Trophoblast cell (in vitro differentiated cells and primary cell): Measurements from ENCODE around the gene PPP1R14B.

Source experiments
- DNase-seq, 2 donors: peaks; one replicate each; pipeline ENCODE4 v3.0.0-alpha.2; 2016
- H2AFZ ChIP-seq: 2 replicates; pipeline ENCODE4 v1.6.1; 2013; ENCODE audit warnings: low read length, moderate library complexity, mild to moderate bottlenecking; ENCODE audit not compliant: insufficient read depth, poor library complexity
- H2AK5ac ChIP-seq: 2 replicates; pipeline ENCODE4 v1.6.1; 2013; ENCODE audit warnings: mild to moderate bottlenecking, low read length
- H2BK120ac ChIP-seq: 2 replicates; pipeline ENCODE4 v1.6.1; 2013; ENCODE audit warnings: low read length, mild to moderate bottlenecking, moderate library complexity; ENCODE audit not compliant: insufficient read depth, poor library complexity
- H2BK12ac ChIP-seq: 2 replicates; pipeline ENCODE4 v1.6.1; 2013; ENCODE audit warnings: mild to moderate bottlenecking, low read length, moderate library complexity
- H2BK5ac ChIP-seq: 2 replicates; pipeline ENCODE4 v1.6.1; 2013; ENCODE audit warnings: low read length, low read depth, moderate library complexity, mild to moderate bottlenecking; ENCODE audit not compliant: poor library complexity
- H3K14ac ChIP-seq: 2 replicates; pipeline ENCODE4 v1.6.1; 2013; ENCODE audit warnings: mild to moderate bottlenecking, low read length
- H3K18ac ChIP-seq: 2 replicates; pipeline ENCODE4 v1.6.1; 2013; ENCODE audit warnings: mild to moderate bottlenecking, low read length
- H3K23ac ChIP-seq: 2 replicates; pipeline ENCODE4 v1.6.1; 2013; ENCODE audit warnings: low read length
- H3K27ac ChIP-seq: 2 replicates; pipeline ENCODE4 v1.5.1; 2013; ENCODE audit warnings: low read depth, mild to moderate bottlenecking, inconsistent platforms, low read length, moderate library complexity
- H3K27me3 ChIP-seq: 2 replicates; pipeline ENCODE4 v1.6.1; 2013; ENCODE audit warnings: inconsistent platforms, mild to moderate bottlenecking, low read length, moderate library complexity; ENCODE audit not compliant: insufficient read depth
- H3K36me3 ChIP-seq, 2 experiments: 1 replicate in 1 of 2; 2 replicates in 1 of 2; pipeline ENCODE4 v1.6.1; 2013; ENCODE audit warnings: low read length in 2 of 2, mild to moderate bottlenecking in 2 of 2, moderate library complexity in 1 of 2; ENCODE audit not compliant: insufficient read depth in 2 of 2, control insufficient read depth in 1 of 2
- H3K4ac ChIP-seq: 2 replicates; pipeline ENCODE4 v1.6.1; 2013; ENCODE audit warnings: low read depth, mild to moderate bottlenecking, low read length, moderate library complexity
- H3K4me1 ChIP-seq, 2 experiments: 1 replicate in 1 of 2; 2 replicates in 1 of 2; pipeline ENCODE4 v1.6.1; 2013; ENCODE audit warnings: low read length in 2 of 2, mild to moderate bottlenecking in 2 of 2, moderate library complexity in 1 of 2; ENCODE audit not compliant: insufficient read depth in 2 of 2, control insufficient read depth in 1 of 2
- H3K4me2 ChIP-seq: 2 replicates; pipeline ENCODE4 v1.6.1; 2013; ENCODE audit warnings: inconsistent platforms, mild to moderate bottlenecking, low read length, moderate library complexity
- H3K4me3 ChIP-seq: 2 replicates; pipeline ENCODE4 v1.5.1; 2013; ENCODE audit warnings: mild to moderate bottlenecking, low read depth, low read length, inconsistent platforms
- H3K79me1 ChIP-seq: one replicate; pipeline ENCODE4 v1.6.1; 2013; ENCODE audit warnings: low read length
- H3K79me2 ChIP-seq: 2 replicates; pipeline ENCODE4 v1.6.1; 2013; ENCODE audit warnings: low read length, mild to moderate bottlenecking; ENCODE audit not compliant: control insufficient read depth, insufficient read depth, poor library complexity
- H3K9ac ChIP-seq: 2 replicates; pipeline ENCODE4 v1.6.1; 2013; ENCODE audit warnings: mild to moderate bottlenecking, low read length
- H3K9me3 ChIP-seq: 2 replicates; pipeline ENCODE4 v1.6.1; 2013; ENCODE audit warnings: low read depth, mild to moderate bottlenecking, control low read depth, inconsistent platforms, low read length; ENCODE audit not compliant: insufficient read depth
- H4K12ac ChIP-seq: 2 replicates; pipeline ENCODE4 v1.6.1; 2013; ENCODE audit warnings: low read depth, mild to moderate bottlenecking, low read length, moderate library complexity
- H4K8ac ChIP-seq: 2 replicates; pipeline ENCODE4 v1.6.1; 2013; ENCODE audit warnings: low read depth, mild to moderate bottlenecking, low read length, moderate library complexity
- H4K91ac ChIP-seq: one replicate; pipeline ENCODE4 v1.6.1; 2013; ENCODE audit warnings: low read depth, mild to moderate bottlenecking, low read length, moderate library complexity
- WGBS: extraction: QIAGEN DNeasy Blood & Tissue Kit; methylation state at CpG from one replicate; pipeline ENCODE4 v1.1.7; 2013; ENCODE audit warnings: missing lambda C conversion rate; ENCODE audit not compliant: insufficient read length, insufficient coverage; ENCODE audit errors: extremely low coverage; 5-methylcytosine and 5-hydroxymethylcytosine counted together

Gene PPP1R14B

DNA sequence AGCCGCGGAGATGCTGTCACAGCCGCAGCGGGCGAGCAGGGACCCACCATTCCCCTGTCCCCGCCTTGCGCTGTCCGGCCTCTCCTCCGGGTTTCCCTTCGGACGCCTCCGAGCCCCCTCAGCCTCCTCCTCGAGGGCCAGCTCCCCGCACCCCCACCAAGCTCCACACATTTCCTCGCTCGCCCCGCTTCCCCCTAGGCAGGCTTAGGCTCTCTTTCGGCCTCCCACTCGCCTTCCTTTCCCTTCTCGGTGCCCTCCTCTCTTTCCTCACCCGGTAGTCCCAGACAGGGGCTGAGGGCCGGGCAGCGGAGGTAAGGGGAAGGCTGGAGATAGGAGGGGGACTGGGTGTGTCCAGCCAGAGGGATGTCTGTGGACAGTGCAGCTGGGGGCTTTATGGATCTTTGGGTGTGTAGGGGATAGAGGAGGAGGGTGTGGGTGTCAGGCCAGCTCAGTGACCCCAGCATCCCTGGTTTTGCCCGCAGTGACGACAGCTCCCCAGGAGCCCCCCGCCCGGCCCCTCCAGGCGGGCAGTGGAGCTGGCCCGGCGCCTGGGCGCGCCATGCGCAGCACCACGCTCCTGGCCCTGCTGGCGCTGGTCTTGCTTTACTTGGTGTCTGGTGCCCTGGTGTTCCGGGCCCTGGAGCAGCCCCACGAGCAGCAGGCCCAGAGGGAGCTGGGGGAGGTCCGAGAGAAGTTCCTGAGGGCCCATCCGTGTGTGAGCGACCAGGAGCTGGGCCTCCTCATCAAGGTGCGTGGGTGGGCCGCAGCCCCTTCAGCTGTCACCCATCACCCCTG is 45.9 kb upstream of the PPP1R14B start:
- no peaks in the 10 kb centered on the region for H3K79me1 ChIP-seq
- H3K4me2 ChIP-seq: peak overlapping the region; percentile 43
- no peak overlapping the region for H2BK120ac ChIP-seq
- H4K12ac ChIP-seq: no peak overlapping the region
- H3K36me3 ChIP-seq: peaks cover 6 to 11% of the 10 kb centered on the region in 2 experiments
- H4K91ac ChIP-seq: no peak overlapping the region
- peaks cover 11% of the 10 kb centered on the region for H3K9me3 ChIP-seq
- DNase-seq: no peak
- H2BK5ac ChIP-seq: no peak overlapping the region
- peaks cover 65% of the 10 kb centered on the region for H3K27me3 ChIP-seq
- H3K4ac ChIP-seq: no peak overlapping the region
- no peak overlapping the region for H3K23ac ChIP-seq
- no peaks in the 10 kb centered on the region for H3K79me2 ChIP-seq
- no peak overlapping the region for H3K14ac ChIP-seq
- peaks cover 2 to 6% of the 10 kb centered on the region in 2 experiments for H3K4me1 ChIP-seq
- no peak overlapping the region for H3K9ac ChIP-seq
- H4K8ac ChIP-seq: no peak overlapping the region
- H2AFZ ChIP-seq: no peak overlapping the region
- no peak overlapping the region for H3K18ac ChIP-seq
- no peak overlapping the region for H3K4me3 ChIP-seq
- WGBS: no CpG with 5 or more reads among the region's 42 CpGs
- no peak overlapping the region for H2BK12ac ChIP-seq
- no peak overlapping the region for H3K27ac ChIP-seq
- no peak overlapping the region for H2AK5ac ChIP-seq

DNA sequence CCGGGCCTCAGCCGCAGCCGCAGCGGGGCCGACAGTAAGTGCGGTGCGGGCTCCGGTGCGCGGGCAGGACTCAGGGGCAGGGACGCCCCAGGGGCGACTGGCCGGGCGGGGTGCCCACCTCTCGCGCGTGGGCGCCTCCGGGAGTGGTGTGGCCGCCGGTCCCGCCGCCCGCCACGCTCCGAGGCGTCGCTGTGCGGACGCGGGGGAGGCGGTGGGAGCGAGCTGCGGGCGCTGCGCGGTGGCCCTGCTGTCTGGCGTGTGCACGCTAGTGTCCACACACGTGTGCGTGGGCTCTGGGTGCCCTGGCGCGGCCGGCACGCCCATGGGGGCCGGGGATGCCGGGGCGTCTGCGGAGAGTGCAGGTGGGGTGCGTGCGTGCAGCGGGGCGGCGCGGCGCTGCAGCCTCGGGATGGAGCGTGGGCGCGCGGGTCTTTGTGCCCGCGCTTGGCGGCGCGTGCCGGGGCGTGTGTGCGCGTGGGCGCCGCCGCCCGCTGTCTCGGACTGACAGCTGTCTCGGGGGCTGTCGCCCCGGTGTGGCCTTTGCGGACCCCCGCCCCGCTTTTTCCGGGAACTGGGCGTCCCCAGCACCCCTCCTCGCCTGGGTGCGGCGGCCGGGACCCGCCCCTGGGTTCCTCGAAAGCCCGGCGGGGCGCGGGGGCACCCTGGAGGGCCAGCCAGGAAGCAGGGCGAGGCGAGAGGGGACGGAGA is 45.2 kb upstream of the PPP1R14B start:
- whole genome bisulfite sequencing: no CpG with 5 or more reads among the region's 96 CpGs
- H2AK5ac ChIP-seq: no peak overlapping the region

DNA sequence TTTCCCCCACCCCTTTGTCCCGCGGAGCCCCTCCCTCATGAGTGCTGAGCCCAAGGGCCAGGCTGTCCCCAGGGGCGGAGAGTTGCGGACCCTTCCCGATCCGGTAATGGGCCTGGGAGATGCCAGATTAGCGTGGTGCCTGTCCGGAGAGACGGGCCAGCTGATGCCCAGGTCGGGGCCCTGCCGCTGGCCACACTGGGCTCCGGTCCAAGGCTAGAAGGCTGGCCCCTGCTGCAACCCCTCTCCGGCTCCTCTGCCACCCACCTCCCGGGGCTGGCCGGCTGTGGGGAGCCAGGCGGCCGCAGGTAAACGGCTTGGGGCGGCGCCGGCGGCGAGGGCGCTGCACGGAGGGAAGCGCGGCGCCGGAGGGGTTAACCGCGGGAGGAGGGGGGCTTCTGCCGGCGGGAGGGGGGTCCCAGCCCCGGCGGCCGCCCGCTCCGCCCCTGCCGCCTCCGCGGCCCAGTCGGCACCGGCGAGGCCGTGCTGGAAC is 44.6 kb upstream of the PPP1R14B start, which contains the start of gene KCNK4:
Gene KCNK4 (plus strand): TSS at position 41 of the 490 bp plus-strand sequence. CDS start 1,717 bp downstream, outside the sequence.
- H3K14ac ChIP-seq: no peak within 1 kb of the TSS
- no peak for DNase-seq
- H3K4me3 ChIP-seq: peak within 1 kb of the TSS; percentile 4
- H4K12ac ChIP-seq: no peak within 1 kb of the TSS
- H3K27me3 ChIP-seq: peaks cover 51% of the 10 kb centered on the region
- no peak within 1 kb of the TSS for H3K4ac ChIP-seq
- peaks cover 6 to 9% of the 10 kb centered on the region in 2 experiments for H3K4me1 ChIP-seq
- H3K79me1 ChIP-seq: no peaks in the 10 kb centered on the region
- no peak within 1 kb of the TSS for H3K18ac ChIP-seq
- WGBS: no CpG with 5 or more reads among the region's 45 CpGs
- no peak within 1 kb of the TSS for H4K91ac ChIP-seq
- H4K8ac ChIP-seq: no peak within 1 kb of the TSS
- no peak within 1 kb of the TSS for H3K27ac ChIP-seq
- H3K9me3 ChIP-seq: peaks cover 5% of the 10 kb centered on the region
- no peak within 1 kb of the TSS for H3K23ac ChIP-seq
- no peak within 1 kb of the TSS for H2BK120ac ChIP-seq
- H2AK5ac ChIP-seq: no peak within 1 kb of the TSS
- H2BK5ac ChIP-seq: no peak within 1 kb of the TSS
- no peak within 1 kb of the TSS for H2BK12ac ChIP-seq
- H3K9ac ChIP-seq: no peak within 1 kb of the TSS
- no peak within 1 kb of the TSS for H2AFZ ChIP-seq
- no peaks in the 10 kb centered on the region for H3K79me2 ChIP-seq
- peak within 1 kb of the TSS; percentile 43 for H3K4me2 ChIP-seq
- H3K36me3 ChIP-seq: peaks cover 6 to 11% of the 10 kb centered on the region in 2 experiments

More for the DNA sequence above, 45.2 kb upstream of the PPP1R14B start:
- Histone ChIP-seq H3K79me1 (no peaks in the 10 kb centered on the region), H3K4me1 (peaks cover 2 to 6% of the 10 kb centered on the region in 2 experiments), H3K36me3 (peaks cover 6 to 11% of the 10 kb centered on the region in 2 experiments), H4K8ac (no peak overlapping the region), H2BK12ac (no peak overlapping the region), H3K79me2 (no peaks in the 10 kb centered on the region), H2AFZ (no peak overlapping the region), H2BK120ac (no peak overlapping the region), H4K12ac (no peak overlapping the region), H2BK5ac (no peak overlapping the region), H3K9me3 (peaks cover 7% of the 10 kb centered on the region), H3K18ac (no peak overlapping the region), H3K14ac (no peak overlapping the region), H4K91ac (no peak overlapping the region), H3K23ac (no peak overlapping the region), H3K27me3 (peaks cover 57% of the 10 kb centered on the region), H3K4ac (no peak overlapping the region), H3K4me3 (peak overlapping the region; percentile 4), H3K9ac (no peak overlapping the region), H3K4me2 (peak overlapping the region; percentile 43), H3K27ac (no peak overlapping the region)
- no peak for DNase-seq

DNA sequence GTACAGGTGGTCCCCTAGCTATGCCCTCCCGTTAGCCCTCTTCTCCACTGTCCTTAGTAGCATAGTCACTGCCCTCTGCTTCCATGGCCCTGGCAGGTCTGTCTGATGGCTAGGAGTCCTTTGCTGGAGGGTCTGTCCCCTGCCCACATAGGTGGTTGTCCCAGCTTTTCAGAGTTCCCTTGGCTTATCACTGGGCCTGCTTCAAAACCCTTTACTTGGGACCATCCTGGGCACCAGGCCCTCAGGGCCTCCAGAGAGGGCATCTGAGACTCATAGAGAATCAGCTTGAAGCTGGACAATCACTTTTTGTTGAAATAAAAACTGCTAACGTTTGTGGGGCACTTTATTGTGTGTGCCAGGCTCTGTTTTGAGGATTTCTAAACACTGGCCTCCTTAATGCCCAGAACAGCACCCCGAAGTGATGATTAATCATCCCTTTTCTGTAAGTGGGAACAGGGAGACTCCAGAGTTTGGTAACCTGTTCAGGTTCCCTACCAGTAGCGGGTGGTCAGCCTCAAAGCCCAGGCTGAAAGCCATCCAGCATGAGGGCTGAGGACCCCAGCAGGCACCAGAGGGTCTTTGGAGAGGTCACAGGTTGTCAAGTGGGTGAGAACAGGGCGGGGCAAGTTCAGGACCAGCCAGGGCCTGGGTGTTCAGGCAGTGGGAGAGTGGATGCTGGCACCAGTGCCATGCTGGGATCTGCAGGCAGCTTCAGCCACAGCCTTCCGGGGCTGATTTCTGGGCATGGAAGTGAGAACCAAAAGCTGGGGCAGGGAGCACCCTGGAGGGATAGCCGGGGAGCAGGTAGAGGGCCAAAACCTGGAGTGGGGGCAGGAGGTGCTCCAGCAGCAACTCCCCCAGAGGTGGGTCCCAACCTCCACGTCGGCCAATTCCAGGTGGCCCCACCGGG is 43.9 kb upstream of the PPP1R14B start:
- H4K91ac ChIP-seq: no peak overlapping the region
- no peak for DNase-seq
- H3K4ac ChIP-seq: no peak overlapping the region
- WGBS: no CpG with 5 or more reads among the region's 10 CpGs
- no peak overlapping the region for H3K27ac ChIP-seq
- peaks cover 44% of the 10 kb centered on the region for H3K27me3 ChIP-seq
- no peak overlapping the region for H2BK5ac ChIP-seq
- H3K4me2 ChIP-seq: no peak overlapping the region
- H4K12ac ChIP-seq: no peak overlapping the region
- no peak overlapping the region for H3K9ac ChIP-seq
- H2AK5ac ChIP-seq: no peak overlapping the region
- no peak overlapping the region for H4K8ac ChIP-seq
- no peak overlapping the region for H3K14ac ChIP-seq
- H3K18ac ChIP-seq: no peak overlapping the region
- peaks cover 10 to 14% of the 10 kb centered on the region in 2 experiments for H3K4me1 ChIP-seq
- H3K23ac ChIP-seq: no peak overlapping the region
- no peak overlapping the region for H2BK12ac ChIP-seq
- H3K79me2 ChIP-seq: peaks cover 3% of the 10 kb centered on the region
- H3K79me1 ChIP-seq: peaks cover 3% of the 10 kb centered on the region
- no peak overlapping the region for H2AFZ ChIP-seq
- peaks cover 6 to 11% of the 10 kb centered on the region in 2 experiments for H3K36me3 ChIP-seq
- no peak overlapping the region for H3K4me3 ChIP-seq
- H2BK120ac ChIP-seq: no peak overlapping the region
- peaks cover 5% of the 10 kb centered on the region for H3K9me3 ChIP-seq
